Ectodermal cell (in vitro differentiated cells): ENCODE results near the gene TLX1.

Experiments
- H3K27ac ChIP-seq: 2 replicates; pipeline ENCODE4 v1.7.0; 2013; ENCODE audit warnings: mild to moderate bottlenecking, low read depth, low read length; ENCODE audit not compliant: insufficient read depth, poor library complexity, severe bottlenecking
- H3K27me3 ChIP-seq: 2 replicates; pipeline ENCODE4 v1.7.0; 2013; ENCODE audit warnings: mild to moderate bottlenecking, low read length; ENCODE audit not compliant: insufficient read depth, control insufficient read depth, poor library complexity, severe bottlenecking
- H3K36me3 ChIP-seq: one replicate; pipeline ENCODE4 v1.7.0; 2013; ENCODE audit warnings: low read length; ENCODE audit not compliant: control insufficient read depth, insufficient read depth
- H3K4me1 ChIP-seq: one replicate; pipeline ENCODE4 v1.7.0; 2013; ENCODE audit warnings: low read length; ENCODE audit not compliant: control insufficient read depth, insufficient read depth
- H3K4me3 ChIP-seq: 2 replicates; pipeline ENCODE4 v1.7.0; 2013; ENCODE audit warnings: low read depth, low read length, control low read depth; ENCODE audit not compliant: insufficient read depth
- H3K9me3 ChIP-seq: 2 replicates; pipeline ENCODE4 v1.7.0; 2013; ENCODE audit warnings: mild to moderate bottlenecking, low read length, moderate library complexity; ENCODE audit not compliant: control insufficient read depth
- WGBS, 2 experiments: methylation state at CpG; one replicate each; pipeline ENCODE4 v1.1.7; 2013; ENCODE audit warnings: missing lambda C conversion rate in 2 of 2; 5-methylcytosine and 5-hydroxymethylcytosine counted together

Gene TLX1

GRCh38 chr10:101095004-101095403 is 36.1 kb upstream of the TLX1 start:
- H3K4me3 ChIP-seq, result no peak overlapping the region
- H3K27ac ChIP-seq, result no peak overlapping the region
- H3K36me3 ChIP-seq, result no peaks in the 10 kb centered on the region
- whole genome bisulfite sequencing, 2 experiments, result 93 to 96% methylated on average over 6 of the region's 6 CpGs
- peaks cover 23% of the 10 kb centered on the region for H3K4me1 ChIP-seq
- no peaks in the 10 kb centered on the region for H3K9me3 ChIP-seq
- peaks cover 55% of the 10 kb centered on the region for H3K27me3 ChIP-seq

GRCh38 chr10:101095550-101096213 is 35.4 kb upstream of the TLX1 start:
- peaks cover 56% of the 10 kb centered on the region for H3K27me3 ChIP-seq

GRCh38 chr10:101096378-101096777 is 34.7 kb upstream of the TLX1 start:
- Histone ChIP-seq H3K4me3 (no peak overlapping the region), H3K36me3 (no peaks in the 10 kb centered on the region), H3K9me3 (no peaks in the 10 kb centered on the region), H3K27me3 (peaks cover 49% of the 10 kb centered on the region), H3K27ac (no peak overlapping the region), H3K4me1 (peaks cover 23% of the 10 kb centered on the region)
- 89 to 92% methylated on average over 4 of the region's 4 CpGs for WGBS, 2 experiments

More at GRCh38 chr10:101095550-101096213, 35.4 kb upstream of the TLX1 start:
- Histone ChIP-seq H3K4me3 (no peak overlapping the region), H3K9me3 (no peaks in the 10 kb centered on the region), H3K27ac (no peak overlapping the region), H3K4me1 (peaks cover 23% of the 10 kb centered on the region), H3K36me3 (no peaks in the 10 kb centered on the region)
- WGBS, 2 experiments, result 17 to 20% methylated on average over 7 of the region's 7 CpGs

DNA sequence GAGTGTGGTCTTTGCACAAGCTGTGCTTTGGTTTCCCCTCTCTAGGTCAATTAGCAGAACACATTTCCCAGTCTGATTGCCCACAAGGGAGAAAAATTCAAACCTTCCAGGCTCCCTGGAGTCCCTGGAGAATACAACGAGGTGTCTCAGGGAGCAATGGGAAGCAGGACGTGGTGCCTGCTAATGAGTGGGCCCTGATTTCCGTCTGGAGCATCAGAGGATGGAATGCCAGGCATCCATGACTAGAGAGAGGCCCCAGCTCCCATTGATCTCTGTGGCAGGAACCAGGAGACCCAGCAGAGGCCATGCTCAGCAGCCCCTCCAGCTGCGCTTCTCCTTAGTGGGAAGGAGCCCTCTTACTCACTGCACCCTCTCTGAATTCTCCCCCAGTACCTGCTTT is 33.2 kb upstream of the TLX1 start:
- Histone ChIP-seq H3K27ac (no peak overlapping the region), H3K27me3 (peaks cover 50% of the 10 kb centered on the region), H3K9me3 (no peaks in the 10 kb centered on the region), H3K4me3 (no peak overlapping the region), H3K4me1 (peaks cover 20% of the 10 kb centered on the region), H3K36me3 (no peaks in the 10 kb centered on the region)
- WGBS, 2 experiments, result 43 to 51% methylated on average over 4 of the region's 4 CpGs

DNA sequence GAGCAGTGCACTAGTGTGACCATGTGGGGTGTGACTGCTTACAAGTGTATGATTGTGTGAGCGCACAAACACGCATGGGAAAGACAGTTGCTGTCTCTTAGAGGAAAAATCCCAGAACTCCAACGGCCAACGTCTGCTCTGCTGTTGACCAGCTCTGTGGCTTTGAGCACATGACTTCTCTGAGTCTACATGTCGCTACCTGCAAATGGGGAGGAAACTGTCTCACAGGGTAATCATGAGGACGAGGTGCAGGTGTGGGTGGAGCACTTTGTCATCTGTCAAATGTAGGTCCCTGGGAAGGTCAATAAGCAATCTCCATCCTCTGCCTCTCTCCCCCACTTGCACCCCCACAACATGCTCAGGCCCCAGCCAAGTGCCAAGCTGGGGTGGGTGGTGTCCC is 31.2 kb upstream of the TLX1 start:
- Histone ChIP-seq H3K27me3 (peaks cover 52% of the 10 kb centered on the region), H3K4me1 (no peaks in the 10 kb centered on the region)
- 83 to 90% methylated on average over 6 of the region's 6 CpGs for WGBS, 2 experiments

GRCh38 chr10:101101372-101101881 is 29.7 kb upstream of the TLX1 start:
- WGBS, 2 experiments, result 69 to 70% methylated on average over 4 of the region's 4 CpGs
- Histone ChIP-seq H3K27me3 (peaks cover 46% of the 10 kb centered on the region), H3K9me3 (no peaks in the 10 kb centered on the region), H3K4me3 (no peak overlapping the region), H3K36me3 (no peaks in the 10 kb centered on the region), H3K27ac (no peak overlapping the region), H3K4me1 (no peaks in the 10 kb centered on the region)

More for the DNA sequence above, 31.2 kb upstream of the TLX1 start:
- H3K36me3 ChIP-seq, result no peaks in the 10 kb centered on the region
- H3K9me3 ChIP-seq, result no peaks in the 10 kb centered on the region
- no peak overlapping the region for H3K4me3 ChIP-seq
- H3K27ac ChIP-seq, result no peak overlapping the region

DNA sequence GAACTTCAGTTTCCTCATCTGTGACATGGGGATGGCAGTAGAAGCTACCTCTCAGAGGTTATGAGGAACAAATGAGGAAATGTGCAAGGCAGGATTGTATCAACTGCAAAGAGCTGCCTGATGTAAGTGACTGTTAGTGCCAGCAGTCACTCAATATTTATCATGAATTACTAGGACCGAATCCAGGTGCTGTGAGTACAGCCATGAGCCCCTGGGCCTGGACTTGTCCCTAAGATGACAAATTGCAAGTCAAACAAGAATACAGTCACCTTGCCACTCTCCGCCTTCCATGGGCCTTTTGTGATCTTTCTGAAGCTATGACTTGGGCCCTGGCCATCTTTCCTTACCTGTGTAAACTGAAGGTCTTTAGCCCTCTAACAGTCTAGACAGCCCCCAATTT is 27.7 kb upstream of the TLX1 start:
- 83 to 91% methylated on average over 2 of the region's 2 CpGs for WGBS, 2 experiments
- no peaks in the 10 kb centered on the region for H3K9me3 ChIP-seq
- H3K27me3 ChIP-seq, result peaks cover 37% of the 10 kb centered on the region
- no peak overlapping the region for H3K4me3 ChIP-seq
- H3K36me3 ChIP-seq, result no peaks in the 10 kb centered on the region
- no peak overlapping the region for H3K27ac ChIP-seq
- no peaks in the 10 kb centered on the region for H3K4me1 ChIP-seq

- Histone ChIP-seq H3K4me3 (no peak overlapping the region), H3K27me3 (peaks cover 24% of the 10 kb centered on the region), H3K9me3 (no peaks in the 10 kb centered on the region), H3K36me3 (no peaks in the 10 kb centered on the region), H3K4me1 (no peaks in the 10 kb centered on the region), H3K27ac (no peak overlapping the region)
- WGBS, 2 experiments, result 82 to 85% methylated on average over 5 of the region's 6 CpGs
These were observed 24.7 kb upstream of the TLX1 start for GRCh38 chr10:101106351-101106750.

- WGBS, 2 experiments, result 92 to 93% methylated on average over 5 of the region's 5 CpGs
- Histone ChIP-seq H3K4me1 (no peaks in the 10 kb centered on the region), H3K27ac (no peak overlapping the region), H3K36me3 (no peaks in the 10 kb centered on the region), H3K4me3 (no peak overlapping the region), H3K9me3 (no peaks in the 10 kb centered on the region), H3K27me3 (peaks cover 12% of the 10 kb centered on the region)
These were observed 23.3 kb upstream of the TLX1 start for GRCh38 chr10:101107771-101108170.

DNA sequence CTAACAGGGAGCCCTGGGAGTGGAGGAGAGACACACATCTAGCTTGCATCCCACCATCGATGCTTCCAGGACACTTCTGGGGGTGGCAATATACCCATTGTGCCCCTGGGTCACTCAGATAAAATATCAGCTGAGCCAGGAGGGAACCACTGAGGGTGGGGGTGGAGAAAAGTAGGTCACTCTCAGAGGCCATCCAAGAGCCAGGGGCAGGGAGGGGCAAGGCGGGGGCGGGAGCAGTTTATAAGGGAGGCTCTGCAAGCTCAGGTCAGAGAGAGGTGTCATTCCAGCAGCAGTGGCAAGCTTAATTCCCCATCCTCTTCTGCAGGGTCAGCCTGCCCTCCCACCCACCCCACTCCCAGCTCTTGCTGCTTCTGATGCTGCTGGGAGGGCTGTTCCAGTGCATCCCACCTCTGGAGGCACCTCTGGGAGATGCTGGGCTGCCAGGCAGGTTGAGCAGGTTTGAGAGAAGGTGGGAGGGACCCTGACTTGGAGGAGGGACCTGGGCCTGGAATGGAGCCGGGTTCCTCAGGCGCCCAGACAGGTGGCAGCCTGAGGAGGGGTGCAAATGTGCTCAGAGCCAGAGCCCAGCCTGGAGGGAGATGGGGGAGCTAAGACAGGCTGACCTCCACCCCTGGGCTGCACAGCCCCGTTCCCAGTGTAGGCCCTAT is 20.1 kb upstream of the TLX1 start:
- 79 to 87% methylated on average over 6 of the region's 6 CpGs for WGBS, 2 experiments
- H3K4me3 ChIP-seq, result no peak overlapping the region
- peaks cover 7% of the 10 kb centered on the region for H3K4me1 ChIP-seq
- H3K9me3 ChIP-seq, result no peaks in the 10 kb centered on the region
- no peak overlapping the region for H3K27ac ChIP-seq
- peaks cover 25% of the 10 kb centered on the region for H3K27me3 ChIP-seq
- H3K36me3 ChIP-seq, result no peaks in the 10 kb centered on the region
